B cell (primary cell): ENCODE results near the gene MOB1A. TPM values are rescaled to one million over a fixed set of nuclear protein-coding genes. Genes with fewer than 3 reads are reported as not detected.

Experiments used
- ATAC-seq: fragments of 200-7000 bp; cut with Tn5 transposase; one replicate; pipeline ENCODE4 v1.10.0; 2021; ENCODE audit warnings: low read depth, mild to moderate bottlenecking, moderate number of reproducible peaks, moderate library complexity
- CTCF ChIA-PET: fragments of 350-600 bp; sonication (Branson Sonifier 250); formaldehyde crosslinking; loops from one replicate; lab custom pipeline; 2021; ENCODE audit warnings: antibody characterized with exemption, inconsistent platforms; lab: Charles Lee
- POLR2A ChIA-PET: fragments of 350-600 bp; sonication (Branson Sonifier 250); formaldehyde crosslinking; loops from one replicate; lab custom pipeline; 2021; ENCODE audit warnings: antibody characterized with exemption; lab: Charles Lee
- DNase-seq: peaks from one replicate; pipeline ENCODE4 v3.0.0; 2013
- H2AFZ ChIP-seq: 2 replicates; pipeline ENCODE4 v1.6.1; 2012; ENCODE audit warnings: mild to moderate bottlenecking, low read depth, low read length; ENCODE audit not compliant: insufficient read depth, poor library complexity, severe bottlenecking
- H3K27ac ChIP-seq, 2 donors: 1 replicate in 1 of 2; 2 replicates in 1 of 2; pipeline ENCODE4 v1.5.1; 2012 to 2013; ENCODE audit warnings: low read length in 2 of 2, mild to moderate bottlenecking in 2 of 2, moderate library complexity in 1 of 2
- H3K27me3 ChIP-seq, 4 experiments: fragments of 200-600 bp in 1 of 4; sonication (generic) in 1 of 4; replicated peaks in 1 of 4; 1 replicate in 2 of 4; 2 replicates in 2 of 4; pipeline versions ENCODE4 v1.6.1 to v1.7.0; 2013 to 2016; ENCODE audit warnings: low read length in 3 of 4, mild to moderate bottlenecking in 2 of 4, mixed read lengths in 1 of 4, moderate library complexity in 1 of 4; ENCODE audit not compliant: insufficient read depth in 4 of 4, control insufficient read depth in 3 of 4; ENCODE audit errors: control extremely low read depth in 1 of 4
- H3K36me3 ChIP-seq, 2 experiments: replicated peaks in 1 of 2; 1 replicate in 1 of 2; 2 replicates in 1 of 2; pipeline versions ENCODE4 v1.6.1 to v1.7.1; 2013; ENCODE audit warnings: low read length in 1 of 2; ENCODE audit not compliant: insufficient read depth in 2 of 2, control insufficient read depth in 1 of 2; ENCODE audit errors: control extremely low read depth in 1 of 2, extremely low read depth in 1 of 2
- H3K4me1 ChIP-seq, 2 donors: fragments of 200-600 bp in 1 of 2; sonication (generic) in 1 of 2; 1 replicate in 1 of 2; 2 replicates in 1 of 2; pipeline versions ENCODE4 v1.5.1 to v1.6.1; 2013 to 2017; ENCODE audit warnings: low read length in 2 of 2; ENCODE audit not compliant: control insufficient read depth in 2 of 2, insufficient read depth in 2 of 2
- H3K4me2 ChIP-seq: replicated peaks from 2 replicates; pipeline ENCODE3; 2012; ENCODE audit warnings: mild to moderate bottlenecking, low read depth, low read length; ENCODE audit not compliant: poor library complexity, severe bottlenecking
- H3K4me3 ChIP-seq, 5 experiments: fragments of 200-600 bp in 1 of 5; sonication (generic) in 1 of 5; 1 replicate in 3 of 5; 2 replicates in 2 of 5; pipeline versions ENCODE4 v1.5.1 to v1.7.0; 2011 to 2016; ENCODE audit warnings: low read length in 4 of 5, mild to moderate bottlenecking in 4 of 5, low read depth in 2 of 5, control low read depth in 1 of 5, moderate library complexity in 1 of 5; ENCODE audit not compliant: insufficient read depth in 1 of 5; ENCODE audit errors: control extremely low read depth in 1 of 5, extremely low read depth in 1 of 5
- H3K79me2 ChIP-seq: fragments of 200-600 bp; sonication (generic); one replicate; pipeline ENCODE4 v1.6.0; 2016; ENCODE audit warnings: low read length; ENCODE audit not compliant: control insufficient read depth, insufficient read depth
- H3K9ac ChIP-seq: fragments of 200-600 bp; sonication (generic); 2 replicates; pipeline ENCODE4 v1.6.1; 2017; ENCODE audit warnings: mild to moderate bottlenecking, low read length, moderate library complexity
- H3K9me3 ChIP-seq, 3 donors: one replicate each; pipeline versions ENCODE4 v1.6.1 to v1.7.1; 2013; ENCODE audit warnings: low read length in 2 of 3; ENCODE audit not compliant: control insufficient read depth in 2 of 3, insufficient read depth in 1 of 3; ENCODE audit errors: control extremely low read depth in 1 of 3
- H4K20me1 ChIP-seq: 2 replicates; pipeline ENCODE4 v1.6.0; 2012; ENCODE audit warnings: mild to moderate bottlenecking, low read length; ENCODE audit not compliant: insufficient read depth, control insufficient read depth, poor library complexity, severe bottlenecking
- H3K27ac Mint-ChIP-seq: one replicate; pipeline ENCODE4 v1.8.0; 2021; ENCODE audit warnings: mixed read lengths
- H3K27me3 Mint-ChIP-seq: one replicate; pipeline ENCODE4 v1.8.0; 2021; ENCODE audit warnings: mixed read lengths
- H3K4me1 Mint-ChIP-seq: one replicate; pipeline ENCODE4 v1.8.0; 2021; ENCODE audit warnings: mixed read lengths
- H3K4me3 Mint-ChIP-seq: one replicate; pipeline ENCODE4 v1.8.0; 2021; ENCODE audit warnings: mixed read lengths
- H3K9me3 Mint-ChIP-seq: one replicate; pipeline ENCODE4 v1.8.0; 2022; ENCODE audit warnings: mixed read lengths; ENCODE audit not compliant: insufficient read depth
- CTCF ChIP-seq: fragments of 200-600 bp; IDR thresholded peaks from one replicate; pipeline ENCODE4 v1.8.0; 2022; ENCODE audit warnings: antibody characterized with exemption, mild to moderate bottlenecking
- EZH2 ChIP-seq: IDR thresholded peaks from 2 replicates; pipeline ENCODE4 v1.6.1; 2012; ENCODE audit warnings: borderline replicate concordance, low read depth, mild to moderate bottlenecking, moderate library complexity, low read length; ENCODE audit not compliant: insufficient read depth, poor library complexity, severe bottlenecking
- WGBS: methylation state at CpG from one replicate; pipeline ENCODE4 v1.1.5; 2013; ENCODE audit warnings: missing lambda C conversion rate; ENCODE audit not compliant: insufficient coverage; 5-methylcytosine and 5-hydroxymethylcytosine counted together
- intact Hi-C: fragments of 100-400 bp; cut with micrococcal nuclease; formaldehyde crosslinking; loops from one replicate; pipeline ENCODE4 v1.10.0; 2022
- polyA plus RNA-seq: library from polyadenylated mRNA; depleted of rRNA; stranded (reverse); fragments of >200 nt; gene quantifications from 2 replicates; pipeline ENCODE4 v1.2.3, GENCODE V29; 2012
- total RNA-seq, 2 donors: library from RNA; stranded (reverse); fragments of 120-200 nt in 1 of 2; gene quantifications; 1 replicate in 1 of 2; 2 replicates in 1 of 2; pipeline versions ENCODE4 v1.2.3 to v1.2.4, GENCODE V29; 2013 to 2022

Gene MOB1A
- total and polyA plus RNA-seq, 2 donors (not counting 1 experiment from before 2014, with no cell fraction given) = 43.3 to 219 TPM

- TF ChIP-seq EZH2 (no peak), CTCF (peak; percentile 69)
- Histone ChIP-seq H4K20me1 (no peaks in the 10 kb centered on the region), H3K4me2 (peak overlapping the region; percentile 82), H3K36me3 (no peaks in the 10 kb centered on the region), H3K9ac (peak overlapping the region; percentile 79), H3K27ac (peak overlapping the region; percentile 85 to 88), H3K27me3 (peaks cover 0 to 2% (median 0%) of the 10 kb centered on the region in 4 experiments), H2AFZ (peak overlapping the region; percentile 94), H3K4me3 (peak overlapping the region; percentile 55 to 93 (median 88)), H3K4me1 (peaks cover 0 to 11% of the 10 kb centered on the region in 2 donors), H3K79me2 (no peaks in the 10 kb centered on the region), H3K9me3 (peaks cover 1 to 25% (median 6%) of the 10 kb centered on the region in 3 donors)
- Mint-ChIP-seq H3K27me3 (peaks cover 2% of the 10 kb centered on the region), H3K27ac (peak overlapping the region; percentile 94), H3K4me1 (peaks cover 8% of the 10 kb centered on the region), H3K4me3 (peak overlapping the region; percentile 91), H3K9me3 (peaks cover 2% of the 10 kb centered on the region)
- intact Hi-C loops = loop anchor here (1.0 kb wide), 6 partner anchors 27 to 292 kb away; partner anchors contain the start of genes BOLA3, DGUOK, MTHFD2 and STAMBP
- DNase-seq (peak; percentile 91), ATAC-seq (peak; percentile 96)
- 2% methylated on average over 56 of the region's 59 CpGs for WGBS
- ChIA-PET CTCF (interaction anchor here (0.6 to 2.8 kb wide), 17 partner anchors 10 to 466 kb away, joined by 3 to 17 read pairs (median 4); partner anchors contain the start of genes BOLA3, MTHFD2, STAMBP and TPRKB), POLR2A (interaction anchor here (0.7 to 1.4 kb wide), 9 partner anchors 27 to 352 kb away, joined by 3 to 9 read pairs (median 3); partner anchors contain the start of genes BOLA3, DGUOK, MOB1A and MRPL53)
Observed at GRCh38 chr2:74119912-74120825, 58.5 kb downstream of the MOB1A start.
